Left ventricle myocardium inferior (tissue), 1 donor: ENCODE results near the gene ENAH. TPM values are rescaled to one million over a fixed set of nuclear protein-coding genes. Genes with fewer than 3 reads are reported as not detected.

ENCODE experiments used
- DNase-seq: peaks from one replicate; pipeline ENCODE4 v3.0.0-alpha.2; 2020
- H3K27ac ChIP-seq: fragments of 200-600 bp; replicated peaks from 2 replicates; pipeline ENCODE4 v1.8.0; 2021
- H3K27me3 ChIP-seq: fragments of 200-600 bp; 2 replicates; pipeline ENCODE4 v1.8.0; 2021; ENCODE audit warnings: low read depth
- H3K36me3 ChIP-seq: fragments of 200-600 bp; 2 replicates; pipeline ENCODE4 v1.8.0; 2021
- H3K4me1 ChIP-seq: fragments of 200-600 bp; 2 replicates; pipeline ENCODE4 v1.8.0; 2021
- H3K4me3 ChIP-seq: fragments of 200-600 bp; 2 replicates; pipeline ENCODE4 v1.8.0; 2021; ENCODE audit warnings: mild to moderate bottlenecking, moderate library complexity
- H3K9me3 ChIP-seq: fragments of 200-600 bp; replicated peaks from 2 replicates; pipeline ENCODE4 v1.8.0; 2021
- CTCF ChIP-seq: fragments of 200-600 bp; IDR thresholded peaks from 2 replicates; pipeline ENCODE4 v1.8.0; 2021; ENCODE audit warnings: antibody characterized with exemption, mild to moderate bottlenecking, borderline replicate concordance
- intact Hi-C: fragments of 100-400 bp; cut with micrococcal nuclease; formaldehyde crosslinking; loops from one replicate; pipeline ENCODE4 v1.11.0; 2022
- total RNA-seq: library from RNA; stranded (reverse); fragmentation: NEBNext Ultra II Directional; extraction: Animal tissue kit (Norgen Biotek cat#: 25700); gene quantifications from one replicate; pipeline ENCODE4 v1.2.1, GENCODE V29; 2021
- donor health status: DM: no; HTN: yes; CAD: no; lungs with severe emphysema.

Gene ENAH
- total RNA-seq, 1 donor from 2014 or later: 78.6 TPM

- H3K9me3 ChIP-seq: no peaks in the 10 kb centered on the region
- no peak overlapping the region for H3K27ac ChIP-seq
- TF ChIP-seq CTCF: no peak
- H3K4me3 ChIP-seq: no peak overlapping the region
- peaks cover 31% of the 10 kb centered on the region for H3K36me3 ChIP-seq
- intact Hi-C loops: no loop called here
- DNase-seq: no peak
- H3K27me3 ChIP-seq: no peaks in the 10 kb centered on the region
- no peaks in the 10 kb centered on the region for H3K4me1 ChIP-seq
These were observed 152.2 kb downstream of the ENAH start for GRCh38 chr1:225500624-225501192.

- Histone ChIP-seq H3K36me3 (peaks cover 32% of the 10 kb centered on the region), H3K27me3 (no peaks in the 10 kb centered on the region), H3K4me1 (no peaks in the 10 kb centered on the region), H3K4me3 (no peak overlapping the region), H3K9me3 (no peaks in the 10 kb centered on the region), H3K27ac (no peak overlapping the region)
- no peak for TF ChIP-seq CTCF
- intact Hi-C loops: no loop called here
- no peak for DNase-seq
These were observed 154.3 kb downstream of the ENAH start for GRCh38 chr1:225498549-225499136.

GRCh38 chr1:225494789-225495359 is 158.0 kb downstream of the ENAH start:
- no peak for TF ChIP-seq CTCF
- Histone ChIP-seq H3K27ac (no peak overlapping the region), H3K27me3 (no peaks in the 10 kb centered on the region), H3K36me3 (peaks cover 29% of the 10 kb centered on the region), H3K4me1 (no peaks in the 10 kb centered on the region), H3K4me3 (no peak overlapping the region), H3K9me3 (no peaks in the 10 kb centered on the region)
- intact Hi-C loops: no loop called here
- DNase-seq: no peak

DNA sequence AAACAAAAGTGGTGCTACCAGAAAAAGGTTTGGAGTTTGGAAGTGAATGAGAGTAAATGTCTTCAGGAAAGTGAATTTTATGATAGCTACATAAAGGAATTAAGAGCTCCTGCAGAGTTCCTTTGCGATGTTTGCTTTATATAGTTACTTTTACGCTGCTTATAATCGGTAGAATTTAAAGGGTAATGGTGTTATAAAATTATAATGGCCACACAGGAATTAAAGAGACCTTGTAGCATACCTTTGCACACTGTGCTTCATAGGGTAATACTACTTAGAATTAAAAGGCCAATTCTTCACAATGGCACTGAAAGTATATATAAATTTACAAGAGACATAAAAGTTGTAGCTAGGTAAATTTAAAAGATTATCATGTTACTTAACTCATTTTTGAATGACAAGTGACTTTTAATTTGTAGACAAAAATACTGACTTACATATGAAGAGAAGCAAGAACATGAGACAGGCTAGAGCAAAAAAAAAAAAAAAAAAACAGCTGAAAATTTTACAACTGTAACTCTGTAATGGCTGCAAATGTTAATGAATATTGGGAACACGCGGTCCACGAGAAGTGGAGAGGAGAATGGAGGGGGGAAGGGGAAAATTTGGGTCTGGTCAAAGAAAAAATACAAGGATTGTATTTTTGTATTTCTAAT is 159.2 kb downstream of the ENAH start:
- no peaks in the 10 kb centered on the region for H3K27me3 ChIP-seq
- H3K4me3 ChIP-seq: no peak overlapping the region
- intact Hi-C loops: no loop called here
- no peak for TF ChIP-seq CTCF
- no peak overlapping the region for H3K27ac ChIP-seq
- H3K36me3 ChIP-seq: peaks cover 26% of the 10 kb centered on the region
- no peaks in the 10 kb centered on the region for H3K4me1 ChIP-seq
- H3K9me3 ChIP-seq: no peaks in the 10 kb centered on the region
- no peak for DNase-seq

DNA sequence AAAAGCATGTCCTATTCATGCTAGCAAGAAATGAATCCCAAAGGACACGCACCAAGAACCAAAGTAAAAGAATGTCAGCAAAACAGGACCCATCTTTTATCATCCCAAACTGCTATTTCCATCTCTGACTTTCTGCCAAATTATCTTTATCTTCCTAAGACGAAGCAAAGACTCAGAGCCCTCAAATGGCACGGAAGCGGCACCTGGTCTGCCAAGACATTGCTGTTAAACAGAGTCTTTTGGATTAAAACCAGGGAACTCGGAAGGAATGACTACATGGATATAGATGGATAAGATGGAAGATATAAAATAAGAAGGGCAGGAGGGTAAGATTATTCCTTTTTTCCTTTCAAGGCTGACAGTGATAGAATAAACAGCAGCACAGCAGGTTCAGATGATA is 164.2 kb downstream of the ENAH start:
- Histone ChIP-seq H3K27ac (no peak overlapping the region), H3K9me3 (no peaks in the 10 kb centered on the region), H3K4me3 (no peak overlapping the region), H3K27me3 (no peaks in the 10 kb centered on the region), H3K4me1 (no peaks in the 10 kb centered on the region), H3K36me3 (no peaks in the 10 kb centered on the region)
- no peak for TF ChIP-seq CTCF
- no peak for DNase-seq
- intact Hi-C loops: no loop called here
